Progenitor cell of endocrine pancreas (in vitro differentiated cells): ENCODE results near the gene ABCA4. TPM values are rescaled to one million over a fixed set of nuclear protein-coding genes. Genes with fewer than 3 reads are reported as not detected.

Source experiments
- DNase-seq: peaks from one replicate; pipeline ENCODE4 v3.0.0; 2021; ENCODE audit warnings: low spot score; ENCODE audit not compliant: unreplicated experiment
- H3K27ac Mint-ChIP-seq: 2 replicates; pipeline ENCODE4 v1.8.0; 2021; ENCODE audit warnings: mild to moderate bottlenecking, moderate library complexity, mixed read lengths
- H3K27me3 Mint-ChIP-seq: 2 replicates; pipeline ENCODE4 v1.8.0; 2021; ENCODE audit warnings: mixed read lengths
- H3K36me3 Mint-ChIP-seq: 2 replicates; pipeline ENCODE4 v1.8.0; 2022; ENCODE audit warnings: mixed read lengths; ENCODE audit not compliant: insufficient read depth
- H3K4me1 Mint-ChIP-seq: 2 replicates; pipeline ENCODE4 v1.8.0; 2021; ENCODE audit warnings: low read depth, mixed read lengths
- H3K4me3 Mint-ChIP-seq: 2 replicates; pipeline ENCODE4 v1.8.0; 2021; ENCODE audit warnings: low read depth, mild to moderate bottlenecking, moderate library complexity, mixed read lengths
- H3K9me3 Mint-ChIP-seq: 2 replicates; pipeline ENCODE4 v1.8.0; 2021; ENCODE audit warnings: low read depth, mixed read lengths
- CTCF ChIP-seq: fragments of 200-600 bp; sonication (generic); IDR thresholded peaks from one replicate; pipeline ENCODE4 v1.5.0; 2021; ENCODE audit warnings: antibody characterized with exemption, mild to moderate bottlenecking; ENCODE audit not compliant: unreplicated experiment
- total RNA-seq: library from RNA; stranded (reverse); gene quantifications from 2 replicates; pipeline ENCODE4 v1.2.1, GENCODE V29; 2021

Gene ABCA4
- total RNA-seq, 1 donor from 2014 or later, result 0.86 TPM

GRCh38 chr1:94100785-94101612 lies 19.9 kb downstream of the ABCA4 start:
- no peak for DNase-seq
- no peak overlapping the region for H3K4me3 Mint-ChIP-seq
- no peaks in the 10 kb centered on the region for H3K36me3 Mint-ChIP-seq
- peaks cover 30% of the 10 kb centered on the region for H3K4me1 Mint-ChIP-seq
- TF ChIP-seq CTCF, result no peak
- peak overlapping the region; percentile 62 for H3K27ac Mint-ChIP-seq
- no peaks in the 10 kb centered on the region for H3K9me3 Mint-ChIP-seq
- peaks cover 20% of the 10 kb centered on the region for H3K27me3 Mint-ChIP-seq

- TF ChIP-seq CTCF, result no peak
- H3K4me3 Mint-ChIP-seq, result no peak overlapping the region
- H3K4me1 Mint-ChIP-seq, result peaks cover 23% of the 10 kb centered on the region
- no peaks in the 10 kb centered on the region for H3K9me3 Mint-ChIP-seq
- no peaks in the 10 kb centered on the region for H3K36me3 Mint-ChIP-seq
- H3K27me3 Mint-ChIP-seq, result peaks cover 20% of the 10 kb centered on the region
- no peak for DNase-seq
- H3K27ac Mint-ChIP-seq, result peak overlapping the region; percentile 62
These were observed 20.7 kb downstream of the ABCA4 start for GRCh38 chr1:94100129-94100784.

GRCh38 chr1:94099303-94099702 lies 21.6 kb downstream of the ABCA4 start:
- peaks cover 16% of the 10 kb centered on the region for H3K4me1 Mint-ChIP-seq
- no peak for DNase-seq

GRCh38 chr1:94098585-94099111 lies 22.3 kb downstream of the ABCA4 start:
- H3K9me3 Mint-ChIP-seq, result no peaks in the 10 kb centered on the region
- H3K27ac Mint-ChIP-seq, result no peak overlapping the region
- no peak for DNase-seq
- peaks cover 21% of the 10 kb centered on the region for H3K4me1 Mint-ChIP-seq
- H3K4me3 Mint-ChIP-seq, result no peak overlapping the region
- no peak for TF ChIP-seq CTCF
- H3K36me3 Mint-ChIP-seq, result no peaks in the 10 kb centered on the region
- peaks cover 20% of the 10 kb centered on the region for H3K27me3 Mint-ChIP-seq

More at GRCh38 chr1:94099303-94099702, 21.6 kb downstream of the ABCA4 start:
- H3K36me3 Mint-ChIP-seq, result no peaks in the 10 kb centered on the region
- no peak for TF ChIP-seq CTCF
- no peak overlapping the region for H3K4me3 Mint-ChIP-seq
- H3K9me3 Mint-ChIP-seq, result no peaks in the 10 kb centered on the region
- H3K27me3 Mint-ChIP-seq, result peaks cover 20% of the 10 kb centered on the region
- no peak overlapping the region for H3K27ac Mint-ChIP-seq

GRCh38 chr1:94096797-94097549 lies 24.0 kb downstream of the ABCA4 start:
- no peak overlapping the region for H3K27ac Mint-ChIP-seq
- H3K4me3 Mint-ChIP-seq, result no peak overlapping the region
- no peak for DNase-seq
- H3K27me3 Mint-ChIP-seq, result peaks cover 6% of the 10 kb centered on the region
- no peak for TF ChIP-seq CTCF
- H3K36me3 Mint-ChIP-seq, result no peaks in the 10 kb centered on the region
- no peaks in the 10 kb centered on the region for H3K9me3 Mint-ChIP-seq
- peaks cover 23% of the 10 kb centered on the region for H3K4me1 Mint-ChIP-seq
